OCI-LY3 (cell line): ENCODE data around the gene SLC12A5.

ENCODE experiments used
- H2AFZ ChIP-seq: fragments of 200-600, 300-600 bp; shearing (Covaris generic); 2 replicates; pipeline ENCODE4 v1.6.0; 2014; ENCODE audit warnings: antibody characterized with exemption, low read depth, low read length
- H3K27ac ChIP-seq: fragments of 200-600, 300-600 bp; sonication (generic); 2 replicates; pipeline ENCODE4 v1.5.1; 2014; ENCODE audit warnings: mild to moderate bottlenecking, low read length, moderate library complexity, mixed read lengths
- H3K27me3 ChIP-seq: fragments of 200-600, 300-600 bp; sonication (generic); 2 replicates; pipeline ENCODE4 v1.6.1; 2014; ENCODE audit warnings: low read depth, low read length, mixed read lengths
- H3K36me3 ChIP-seq: fragments of 200-600, 300-600 bp; sonication (generic); replicated peaks from 2 replicates; pipeline ENCODE3; 2014; ENCODE audit warnings: low read depth, low read length, mixed read lengths
- H3K4me1 ChIP-seq: fragments of 300-600, 200-600 bp; sonication (generic); 2 replicates; pipeline ENCODE4 v1.6.1; 2014; ENCODE audit warnings: low read length, mixed read lengths
- H3K4me2 ChIP-seq: fragments of 200-600, 300-600 bp; sonication (generic); 2 replicates; pipeline ENCODE4 v1.6.1; 2014; ENCODE audit warnings: low read length, mixed read lengths
- H3K4me3 ChIP-seq: fragments of 300-600, 200-600 bp; sonication (generic); 2 replicates; pipeline ENCODE4 v1.5.1; 2014; ENCODE audit warnings: antibody characterized with exemption, mild to moderate bottlenecking, low read length, moderate library complexity
- H3K79me2 ChIP-seq: fragments of 300-600, 200-600 bp; shearing (Covaris generic); 2 replicates; pipeline ENCODE4 v1.6.1; 2014; ENCODE audit warnings: mild to moderate bottlenecking, low read length, mixed read lengths
- H3K9ac ChIP-seq: fragments of 300-600, 200-600 bp; shearing (Covaris generic); 2 replicates; pipeline ENCODE4 v1.6.0; 2014; ENCODE audit warnings: mild to moderate bottlenecking, low read length, moderate library complexity
- H3K9me3 ChIP-seq: fragments of 200-600, 300-600 bp; shearing (Covaris generic); 2 replicates; pipeline ENCODE4 v1.6.1; 2014; ENCODE audit warnings: low read length, mixed read lengths; ENCODE audit not compliant: insufficient read depth
- H4K20me1 ChIP-seq: fragments of 200-600, 300-600 bp; sonication (generic); 2 replicates; pipeline ENCODE4 v1.6.1; 2016; ENCODE audit warnings: low read length, mixed read lengths; ENCODE audit not compliant: insufficient read depth
- CTCF ChIP-seq: fragments of 200-600, 300-600 bp; sonication (generic); IDR thresholded peaks from 2 replicates; pipeline ENCODE4 v1.5.1; 2014; ENCODE audit warnings: antibody characterized with exemption, low read length, low read depth
- EZH2phosphoT487 ChIP-seq: fragments of 200-600 bp; shearing (Covaris generic); IDR thresholded peaks from 2 replicates; pipeline ENCODE4 v1.6.1; 2018; ENCODE audit warnings: antibody characterized with exemption, mixed run types, low read depth

The SLC12A5 gene

DNA sequence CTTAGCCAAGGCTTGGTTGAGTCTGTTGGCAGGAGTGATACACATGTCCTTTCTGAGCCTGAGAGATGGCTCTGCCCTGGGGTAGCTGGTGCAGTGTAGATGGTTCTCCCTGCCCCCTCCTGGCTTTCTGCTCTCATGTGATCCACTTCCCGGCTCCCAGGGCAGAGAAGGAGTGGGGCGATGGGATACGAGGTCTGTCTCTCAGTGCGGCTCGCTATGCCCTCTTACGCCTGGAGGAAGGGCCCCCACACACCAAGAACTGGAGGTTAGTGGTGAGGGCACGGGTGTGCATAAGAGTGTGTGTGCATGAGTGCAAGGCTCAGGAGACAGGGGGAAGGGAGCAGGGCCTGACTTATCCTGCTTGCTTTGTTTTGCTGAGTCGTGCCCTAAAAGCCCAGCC lies 18.8 kb downstream of the SLC12A5 start:
- no peak overlapping the region for H3K4me3 ChIP-seq
- H3K27me3 ChIP-seq = peaks cover 68% of the 10 kb centered on the region
- no peaks in the 10 kb centered on the region for H3K79me2 ChIP-seq
- H3K9me3 ChIP-seq = no peaks in the 10 kb centered on the region
- H3K36me3 ChIP-seq = no peaks in the 10 kb centered on the region
- no peak overlapping the region for H3K9ac ChIP-seq
- TF ChIP-seq CTCF = no peak
- no peak for TF ChIP-seq EZH2phosphoT487
- H3K4me1 ChIP-seq = no peaks in the 10 kb centered on the region
- peaks cover 30% of the 10 kb centered on the region; the same call in 1 of the 2 replicates for H4K20me1 ChIP-seq
- no peak overlapping the region for H2AFZ ChIP-seq
- no peak overlapping the region for H3K27ac ChIP-seq
- H3K4me2 ChIP-seq = no peak overlapping the region

GRCh38 chr20:46049190-46049589 lies 20.2 kb downstream of the SLC12A5 start:
- Histone ChIP-seq H3K9ac (no peak overlapping the region), H3K4me1 (no peaks in the 10 kb centered on the region), H3K36me3 (no peaks in the 10 kb centered on the region), H4K20me1 (0 out of 2 replicates have a peak, but pooled peaks cover 20% of the 10 kb centered on the region), H3K9me3 (no peaks in the 10 kb centered on the region), H3K4me3 (no peak overlapping the region), H2AFZ (no peak overlapping the region), H3K79me2 (no peaks in the 10 kb centered on the region), H3K27me3 (peaks cover 54% of the 10 kb centered on the region), H3K4me2 (no peak overlapping the region), H3K27ac (no peak overlapping the region)
- TF ChIP-seq CTCF = no peak
- no peak for TF ChIP-seq EZH2phosphoT487

- no peaks in the 10 kb centered on the region for H3K79me2 ChIP-seq
- no peak overlapping the region for H3K4me3 ChIP-seq
- H3K9ac ChIP-seq = no peak overlapping the region
- H3K27ac ChIP-seq = no peak overlapping the region
- H3K4me2 ChIP-seq = no peak overlapping the region
- H3K4me1 ChIP-seq = no peaks in the 10 kb centered on the region
- 0 out of 2 replicates have a peak, but pooled peaks cover 20% of the 10 kb centered on the region for H4K20me1 ChIP-seq
- H2AFZ ChIP-seq = no peak overlapping the region
- no peak for TF ChIP-seq EZH2phosphoT487
- no peak for TF ChIP-seq CTCF
- no peaks in the 10 kb centered on the region for H3K36me3 ChIP-seq
- H3K27me3 ChIP-seq = peaks cover 48% of the 10 kb centered on the region
- no peaks in the 10 kb centered on the region for H3K9me3 ChIP-seq
Observed at GRCh38 chr20:46049815-46050214, 20.8 kb downstream of the SLC12A5 start.

DNA sequence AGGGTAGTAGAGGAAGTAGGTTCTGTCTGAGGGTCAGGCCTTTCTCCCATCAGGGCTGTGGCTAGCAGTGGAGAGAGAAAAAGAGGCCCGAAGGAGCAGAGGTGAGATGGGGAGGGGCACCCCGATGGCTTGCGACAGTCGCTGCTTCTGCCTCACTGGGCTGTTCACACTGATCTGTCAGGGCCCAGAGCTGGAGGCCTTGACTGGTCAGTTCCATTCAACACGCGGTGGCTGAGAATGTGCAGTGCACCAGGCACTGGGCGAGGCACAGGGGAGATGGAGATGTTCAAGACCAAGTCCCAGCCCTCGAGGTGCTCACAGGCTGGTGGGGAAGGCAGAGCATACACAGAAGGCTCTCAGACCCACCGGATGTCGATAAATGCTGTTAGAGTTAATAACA lies 21.4 kb downstream of the SLC12A5 start:
- no peak overlapping the region for H3K27ac ChIP-seq

More for the DNA sequence above, 21.4 kb downstream of the SLC12A5 start:
- Histone ChIP-seq H3K79me2 (no peaks in the 10 kb centered on the region), H3K27me3 (peaks cover 43% of the 10 kb centered on the region), H3K4me1 (no peaks in the 10 kb centered on the region), H3K36me3 (no peaks in the 10 kb centered on the region), H4K20me1 (peaks cover 25% of the 10 kb centered on the region; the same call in 1 of the 2 replicates), H3K9ac (no peak overlapping the region), H3K9me3 (no peaks in the 10 kb centered on the region), H3K4me3 (no peak overlapping the region), H2AFZ (no peak overlapping the region), H3K4me2 (no peak overlapping the region)
- TF ChIP-seq EZH2phosphoT487 = no peak
- no peak for TF ChIP-seq CTCF
